Erythroblast (primary cell): ENCODE results near the gene ABHD15.

ENCODE experiments used
- GATA1 ChIP-seq: IDR thresholded peaks from 2 replicates; pipeline ENCODE4 v1.6.1; 2011; ENCODE audit warnings: low read depth, mild to moderate bottlenecking, control low read depth, low read length, moderate library complexity
- POLR2A ChIP-seq: IDR thresholded peaks from 2 replicates; pipeline ENCODE4 v1.6.1; 2011; ENCODE audit warnings: mild to moderate bottlenecking, low read length

DNA sequence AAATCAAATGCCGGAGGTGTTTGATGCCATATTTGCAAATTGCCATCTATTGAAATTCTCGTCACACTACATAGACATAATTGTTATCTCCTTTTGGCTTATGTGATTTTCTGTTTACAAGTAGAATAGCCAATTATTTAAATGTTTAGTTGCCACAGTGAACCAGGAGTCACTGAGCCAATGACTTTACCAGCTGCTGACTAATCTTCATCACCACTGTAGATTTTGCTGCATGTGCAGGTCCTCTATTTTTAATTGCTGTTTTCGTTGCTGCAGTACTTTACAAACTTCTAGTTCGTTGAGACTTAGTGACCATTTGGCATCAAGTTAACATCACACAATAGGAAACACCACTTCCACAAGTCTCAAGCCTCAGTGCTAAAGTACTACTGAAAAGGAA lies 22.8 kb downstream of the ABHD15 start:
- TF ChIP-seq POLR2A (no peak), GATA1 (no peak)
